GM12878 (cell line): Measurements from ENCODE around the gene PCTP. TPM values are rescaled to one million over a fixed set of nuclear protein-coding genes. Genes with fewer than 3 reads are reported as not detected.

Experiments
- ATAC-seq: fragments of 200-7000 bp; cut with Tn5 transposase; 3 replicates; pipeline ENCODE4 v1.9.1; 2020; ENCODE audit warnings: mild to moderate bottlenecking, moderate library complexity
- BruUV-seq: library from RNA; stranded (reverse); fragments of 400-500 nt; replicated peaks from 2 replicates; lab custom pipeline; 2021; lab: Mats Ljungman, UMichigan
- CTCF ChIA-PET: fragments of 300-600 bp; sonication (Branson Sonifier 250); formaldehyde crosslinking; extraction: SDS; loops from one replicate; lab custom pipeline; 2021; ENCODE audit warnings: inconsistent platforms; lab: Yijun Ruan, JAX
- POLR2A ChIA-PET: fragments of 350-600 bp; formaldehyde crosslinking; extraction: SDS; loops from one replicate; lab custom pipeline; 2021; ENCODE audit warnings: inconsistent platforms; lab: Charles Lee
- RAD21 ChIA-PET: fragments of 300-600 bp; sonication (Branson Sonifier 250); formaldehyde crosslinking; loops from one replicate; lab custom pipeline; 2023; ENCODE audit warnings: antibody characterized with exemption; ENCODE audit not compliant: unreplicated experiment; lab: Charles Lee
- SMC1A ChIA-PET: fragments of 300-600 bp; sonication (Branson Sonifier 250); formaldehyde crosslinking; loops from one replicate; lab custom pipeline; 2023; ENCODE audit not compliant: unreplicated experiment, uncharacterized antibody; lab: Charles Lee
- DNase-seq: peaks from one replicate; pipeline ENCODE4 v3.0.0-alpha.2; 2011; ENCODE audit warnings: low read depth, low spot score
- FAIRE-seq: peaks from 3 replicates; lab custom pipeline; 2011; peaks lifted over from hg19 to GRCh38; lab: Jason Lieb, UNC
- H2AFZ ChIP-seq: 2 replicates; pipeline ENCODE4 v1.6.0; 2011; ENCODE audit warnings: low read depth, low read length, control low read depth; ENCODE audit not compliant: control insufficient read depth
- H3K27ac ChIP-seq: 2 replicates; pipeline ENCODE4 v1.5.1; 2011; ENCODE audit warnings: control low read depth; ENCODE audit not compliant: control insufficient read depth, insufficient read depth
- H3K27me3 ChIP-seq, 2 experiments: replicated peaks in 1 of 2; 2 replicates each; pipeline versions ENCODE4 v1.6.0 to v1.6.1; 2011; ENCODE audit warnings: low read length in 1 of 2; ENCODE audit not compliant: control insufficient read depth in 2 of 2, insufficient read depth in 2 of 2
- H3K36me3 ChIP-seq, 2 experiments: 2 replicates each; pipeline ENCODE4 v1.5.1; 2011; ENCODE audit warnings: low read length in 1 of 2; ENCODE audit not compliant: control insufficient read depth in 2 of 2, insufficient read depth in 2 of 2
- H3K4me1 ChIP-seq: 2 replicates; pipeline ENCODE4 v1.6.1; 2011; ENCODE audit warnings: mild to moderate bottlenecking, low read length, moderate library complexity, mixed read lengths; ENCODE audit not compliant: control insufficient read depth, insufficient read depth
- H3K4me2 ChIP-seq: 2 replicates; pipeline ENCODE4 v1.6.0; 2011; ENCODE audit warnings: control low read depth; ENCODE audit not compliant: control insufficient read depth, insufficient read depth
- H3K4me3 ChIP-seq: fragments of 200-600 bp; sonication (generic); 2 replicates; pipeline ENCODE4 v1.5.1; 2016
- H3K79me2 ChIP-seq: 2 replicates; pipeline ENCODE4 v1.6.0; 2011; ENCODE audit warnings: low read length; ENCODE audit not compliant: control insufficient read depth, insufficient read depth
- H3K9ac ChIP-seq: 2 replicates; pipeline ENCODE4 v1.8.0; 2011; ENCODE audit warnings: low read length, control low read depth, mixed read lengths; ENCODE audit not compliant: control insufficient read depth, insufficient read depth
- H3K9me3 ChIP-seq: replicated peaks from 3 replicates; pipeline ENCODE4 v1.5.1; 2011; ENCODE audit warnings: mild to moderate bottlenecking, low read length; ENCODE audit not compliant: control insufficient read depth, insufficient read depth
- H4K20me1 ChIP-seq: 2 replicates; pipeline ENCODE4 v1.6.0; 2011; ENCODE audit not compliant: control insufficient read depth, insufficient read depth
- BCLAF1 ChIP-seq: fragments of 450-650 bp; IDR thresholded peaks from 2 replicates; pipeline ENCODE4 v1.6.1; 2017; ENCODE audit warnings: antibody characterized with exemption, mild to moderate bottlenecking, moderate library complexity
- BMI1 ChIP-seq: fragments of 450-650 bp; IDR thresholded peaks from 2 replicates; pipeline ENCODE4 v1.6.1; 2016; ENCODE audit warnings: mild to moderate bottlenecking, moderate library complexity, borderline replicate concordance
- CTCF ChIP-seq, 3 experiments: IDR thresholded peaks in 2 of 3; conservative IDR thresholded peaks in 1 of 3; 2 replicates each; pipeline ENCODE4 v1.5.1; 2011; ENCODE audit warnings: low read depth in 3 of 3, low read length in 3 of 3, mild to moderate bottlenecking in 3 of 3, control low read depth in 2 of 3, moderate library complexity in 2 of 3, inconsistent platforms in 1 of 3, mixed read lengths in 1 of 3; ENCODE audit not compliant: control insufficient read depth in 2 of 3, insufficient read depth in 1 of 3; ENCODE audit errors: extremely low read depth in 1 of 3
- MEF2A ChIP-seq: IDR thresholded peaks from 2 replicates; pipeline ENCODE4 v1.6.1; 2011; ENCODE audit warnings: low read depth, mild to moderate bottlenecking, low read length, moderate library complexity; ENCODE audit not compliant: insufficient read depth
- NFYA ChIP-seq: IDR thresholded peaks from 2 replicates; pipeline ENCODE4 v1.6.1; 2011; ENCODE audit warnings: low read depth, mild to moderate bottlenecking, low read length, improper control_type of control experiment, borderline replicate concordance
- POLR2AphosphoS2 ChIP-seq: IDR thresholded peaks from 2 replicates; pipeline ENCODE4 v1.6.1; 2011; ENCODE audit warnings: low read depth, mild to moderate bottlenecking, low read length, improper control_type of control experiment, moderate library complexity
- SREBF1 ChIP-seq: IDR thresholded peaks from 2 replicates; pipeline ENCODE4 v1.6.1; 2012; ENCODE audit warnings: mild to moderate bottlenecking, low read length
- TCF3 ChIP-seq: IDR thresholded peaks from 2 replicates; pipeline ENCODE4 v1.6.1; 2012; ENCODE audit warnings: low read depth, mild to moderate bottlenecking, low read length, borderline replicate concordance; ENCODE audit not compliant: insufficient read depth
- WGBS: methylation state at CpG from one replicate; pipeline ENCODE4 v1.1.6; 2016; ENCODE audit warnings: low lambda C conversion rate; ENCODE audit not compliant: insufficient replicate concordance, insufficient coverage; ENCODE audit errors: missing lambda C conversion rate; 5-methylcytosine and 5-hydroxymethylcytosine counted together
- in situ Hi-C: fragments of 300-500 bp; cut with MboI; formaldehyde crosslinking; loops from 9 replicates; pipeline ENCODE4 v1.14.3; 2018; ENCODE audit warnings: mixed read lengths
- intact Hi-C: fragments of 100-400 bp; cut with micrococcal nuclease; formaldehyde crosslinking; loops from one replicate; pipeline ENCODE4 v1.14.2; 2022; ENCODE audit not compliant: unreplicated experiment
- polyA plus RNA-seq, 11 experiments: library from polyadenylated mRNA; depleted of rRNA in 4 of 11; unstranded in 6 of 11; stranded (reverse) in 5 of 11; fragments of >200 nt; fragmentation: Nextera tagmentation in 4 of 11; fragmentation: Illumina TruSeq in 1 of 11; extraction: Ambion mirVana in 4 of 11; extraction: Trizol in 1 of 11; gene quantifications; 1 replicate in 1 of 11; 2 replicates in 10 of 11; pipeline versions ENCODE4 v1.2.1 to v1.2.3, GENCODE V29; 2011 to 2016; ENCODE audit warnings: inconsistent platforms in 2 of 11, missing spikeins in 2 of 11, low read depth in 1 of 11
- total RNA-seq, 4 experiments: library from RNA; depleted of rRNA in 3 of 4; stranded (reverse); fragments of >200 nt in 3 of 4; fragmentation: Illumina TruSeq in 1 of 4; extraction: Trizol in 1 of 4; gene quantifications; 2 replicates each; pipeline versions ENCODE4 v1.2.1 to v1.2.3, GENCODE V29; 2013 to 2021

PCTP gene
- total and polyA plus RNA-seq, 10 of the 15 experiments (the other 5 are each of a cell fraction or from before 2014, with no cell fraction given), result 1.4 to 26.8 (median 3.7) TPM

GRCh38 chr17:55772086-55772485 is 21.2 kb downstream of the PCTP start:
- TF ChIP-seq POLR2AphosphoS2 (no peak), BCLAF1 (no peak), BMI1 (no peak), TCF3 (no peak), CTCF (IDR thresholded peaks at IDR 0.05 in 2 of 3, conservative IDR thresholded peaks at IDR 0.05 in 1 of 3; ENCODE audit: control insufficient read depth in 2 of 3, extremely low read depth in 1 of 3, insufficient read depth in 1 of 3, low read depth in 3 of 3, low read length in 3 of 3) (no peak), MEF2A (no peak), SREBF1 (no peak), NFYA (no peak)
- SMC1A ChIA-PET, result interaction anchor here (1.0 to 2.0 kb wide), 4 partner anchors 11 to 246 kb away, joined by 3 to 8 read pairs (median 5); no protein-coding TSS in a partner anchor
- Histone ChIP-seq H3K27me3 (no peaks in the 10 kb centered on the region), H3K27ac (no peak overlapping the region), H3K79me2 (no peaks in the 10 kb centered on the region), H3K36me3 (no peaks in the 10 kb centered on the region), H3K9ac (no peak overlapping the region), H2AFZ (no peak overlapping the region), H4K20me1 (no peaks in the 10 kb centered on the region), H3K4me2 (no peak overlapping the region), H3K4me1 (no peaks in the 10 kb centered on the region), H3K4me3 (no peak overlapping the region), H3K9me3 (no peaks in the 10 kb centered on the region)
- POLR2A ChIA-PET, result no interaction called here
- 89% methylated on average over 7 of the region's 7 CpGs for WGBS
- no TSS peak for BruUV-seq
- in situ Hi-C loops, result loop anchor here (5.0 kb wide), 1 partner anchor 245 kb away; no protein-coding TSS in a partner anchor
- RAD21 ChIA-PET, result interaction anchor here (1.3 kb wide), 1 partner anchor 247 kb away, joined by 4 read pairs; no protein-coding TSS in a partner anchor
- CTCF ChIA-PET, result interaction anchor here (1.0 to 4.5 kb wide), 8 partner anchors 10 to 246 kb away, joined by 3 to 33 read pairs (median 10); partner anchors contain the start of gene PCTP
- intact Hi-C loops, result loop anchor here (5.0 kb wide), 1 partner anchor 170 kb away; no protein-coding TSS in a partner anchor
- ATAC-seq (no peak), FAIRE-seq (no peak), DNase-seq (no peak)
